GM12873 (cell line): ENCODE results near the gene TTYH2.

Source experiments
- CTCF ChIP-seq: IDR thresholded peaks from 2 replicates; pipeline ENCODE4 v1.5.1; 2012; ENCODE audit warnings: low read depth, mild to moderate bottlenecking, moderate library complexity, low read length, control low read depth; ENCODE audit not compliant: insufficient read depth; ENCODE audit errors: missing control alignments

TTYH2 gene

DNA sequence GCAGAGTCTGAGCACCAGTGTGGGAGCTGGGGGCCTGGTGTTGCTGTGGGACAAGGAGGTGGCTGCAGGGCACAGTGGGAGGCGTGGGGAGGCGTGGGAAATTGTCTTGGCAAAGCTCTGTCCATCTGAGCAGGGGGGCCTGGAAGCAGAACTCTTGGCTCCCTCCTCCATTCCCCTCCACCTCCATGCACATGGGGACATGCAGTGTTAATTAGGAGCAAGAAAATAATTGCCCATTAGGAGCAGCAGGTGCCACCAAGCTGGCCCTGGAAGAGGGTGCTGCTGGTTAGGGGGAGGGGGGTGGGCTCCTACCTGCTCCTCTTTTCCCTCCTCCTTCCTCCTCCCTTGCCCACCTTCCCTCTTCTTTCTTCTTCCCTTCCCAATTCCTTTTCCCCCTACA, 4.5 kb downstream of the TTYH2 start:
- no peak for TF ChIP-seq CTCF

DNA sequence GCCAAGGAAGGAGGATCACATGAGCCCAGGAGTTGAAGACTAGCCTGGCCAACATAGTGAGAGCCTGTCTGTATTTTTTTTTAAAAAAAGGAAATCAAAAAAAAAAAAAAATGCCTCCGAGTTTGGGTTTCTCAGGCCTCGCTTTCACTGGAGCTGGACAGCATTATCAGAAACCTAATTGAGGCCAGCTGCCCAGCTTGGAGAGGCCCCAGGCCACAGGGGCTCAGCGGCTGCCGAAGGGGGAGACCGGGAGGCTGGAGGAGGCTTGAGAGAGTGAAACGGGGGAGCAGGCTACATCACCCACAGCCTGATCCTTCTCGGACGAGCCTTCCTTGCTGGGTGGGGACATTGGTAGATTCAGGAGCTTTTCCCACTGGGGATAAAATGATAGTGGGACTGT, 5.1 kb downstream of the TTYH2 start:
- no peak for TF ChIP-seq CTCF

DNA sequence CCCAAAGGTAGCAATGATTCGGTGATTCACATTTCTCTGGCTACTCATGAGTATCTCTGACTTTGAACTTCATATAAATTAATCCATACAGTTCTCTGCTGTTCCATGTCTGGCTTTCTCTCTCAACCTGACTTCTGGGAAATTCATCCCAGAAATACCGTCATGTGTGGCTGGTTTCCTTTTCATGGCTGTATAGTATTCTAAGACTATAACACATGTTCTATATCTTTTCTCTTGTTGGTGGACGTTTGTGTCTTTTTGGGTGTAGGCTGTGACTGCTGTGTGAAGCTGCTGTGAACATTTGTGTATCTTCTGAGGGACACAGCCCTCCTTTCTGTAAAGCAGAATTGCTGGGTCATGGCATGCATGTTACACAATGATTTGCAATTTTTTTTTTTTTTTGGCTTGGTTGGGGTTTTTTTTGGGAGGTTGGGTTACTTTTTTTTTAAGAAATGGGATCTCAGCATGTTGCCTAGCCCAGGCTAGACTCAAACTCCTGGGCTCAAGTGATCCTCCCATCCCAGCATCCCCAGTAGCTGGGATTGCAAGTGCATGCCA, 6.3 kb downstream of the TTYH2 start:
- no peak for TF ChIP-seq CTCF

- no peak for TF ChIP-seq CTCF
Measured at GRCh38 chr17:74220219-74220618, 6.8 kb downstream of the TTYH2 start.

- no peak for TF ChIP-seq CTCF
Measured at GRCh38 chr17:74220946-74221818, 7.8 kb downstream of the TTYH2 start.

DNA sequence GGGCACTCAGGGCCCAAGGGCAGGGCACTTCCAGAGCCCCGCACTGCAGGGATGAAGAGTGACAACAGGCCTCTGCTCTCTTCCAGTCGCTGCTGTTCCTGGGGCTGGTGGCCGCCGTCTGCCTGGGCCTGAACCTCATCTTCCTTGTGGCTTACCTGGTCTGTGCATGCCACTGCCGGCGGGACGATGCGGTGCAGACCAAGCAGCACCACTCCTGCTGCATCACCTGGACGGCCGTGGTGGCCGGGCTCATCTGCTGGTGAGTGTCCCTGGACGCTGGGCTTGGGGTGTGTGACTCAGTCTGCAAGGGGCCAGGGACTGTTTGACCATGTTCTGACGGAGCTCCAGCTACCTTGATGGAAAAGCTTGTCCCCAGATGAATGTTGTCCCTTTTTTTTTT, 9.0 kb downstream of the TTYH2 start:
- TF ChIP-seq CTCF, result no peak

- no peak for TF ChIP-seq CTCF
Measured at GRCh38 chr17:74223901-74224300, 10.5 kb downstream of the TTYH2 start.
